ENCODE data around the gene MPRIP.
"Not testable (repeated sequence)": the region's sequence is repeated elsewhere in the genome, so short reads cannot be mapped to it uniquely, and the experiment has no call there.

Gene MPRIP

DNA sequence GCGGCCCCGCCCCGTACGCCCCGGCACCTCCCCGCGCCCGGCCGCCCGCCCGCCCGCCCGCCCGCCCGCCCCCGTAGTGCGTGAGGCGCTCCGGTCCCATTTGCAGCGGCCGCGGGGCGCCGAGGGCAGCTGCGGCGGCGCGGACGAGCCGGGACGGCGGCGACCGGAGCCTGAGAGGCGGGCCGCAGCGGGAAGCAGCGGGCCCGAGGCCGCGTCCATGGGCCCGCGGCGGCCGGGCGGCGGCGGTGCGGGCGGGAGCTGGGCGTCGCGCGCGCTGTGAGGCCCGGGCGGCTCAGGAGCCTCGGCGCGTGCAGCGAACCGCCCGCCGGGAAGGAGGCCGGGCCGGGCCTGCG, at the start of gene MPRIP:
Gene MPRIP (plus strand): TSS at position 74 of the 353 bp plus-strand sequence. CDS start 392 bp downstream, outside the sequence.
- DNase-seq = no peak

GRCh38 chr17:16994631-16995030, 47.6 kb upstream of the MPRIP start:
- no peak for DNase-seq

DNA sequence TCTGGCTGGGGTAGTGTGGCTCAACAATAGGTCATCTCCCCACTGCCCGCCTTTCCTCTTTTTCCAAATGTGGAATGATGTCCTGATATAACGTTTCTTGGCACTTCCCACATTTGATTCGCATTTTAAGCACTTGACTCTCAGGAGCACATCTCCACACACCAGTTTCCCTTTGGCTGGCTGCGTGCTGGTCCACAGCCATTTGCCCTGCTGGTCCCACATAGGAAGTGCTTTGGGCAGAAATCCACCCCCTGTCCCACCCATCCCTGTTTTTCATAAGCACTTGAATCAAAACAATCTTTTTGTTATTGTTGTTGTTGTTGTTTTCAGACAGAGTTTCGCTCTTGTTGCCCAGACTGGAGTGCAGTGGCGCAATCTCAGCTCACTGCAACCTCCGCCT, 46.3 kb upstream of the MPRIP start:
- DNase-seq = no peak

DNA sequence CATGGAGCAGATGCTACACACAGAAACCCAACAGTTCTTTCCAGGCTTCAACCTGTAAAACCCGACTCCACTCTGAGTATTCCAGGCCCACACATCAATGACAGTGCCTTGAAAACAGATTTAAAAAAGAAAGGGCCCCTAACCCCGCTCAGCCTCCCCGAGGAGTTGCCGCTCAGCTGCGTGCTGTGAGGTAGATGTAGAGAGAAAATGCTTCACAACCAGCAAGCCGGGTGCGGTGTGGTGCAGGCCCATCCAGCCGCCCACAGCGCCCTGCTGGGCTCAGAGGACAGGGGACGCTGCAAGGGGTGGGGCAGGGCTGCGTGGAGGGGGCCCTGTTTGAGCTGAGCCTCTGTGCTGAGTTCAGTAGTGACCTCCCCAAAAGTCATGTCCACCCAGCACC, 45.5 kb upstream of the MPRIP start:
- DNase-seq = not testable (repeated sequence)

DNA sequence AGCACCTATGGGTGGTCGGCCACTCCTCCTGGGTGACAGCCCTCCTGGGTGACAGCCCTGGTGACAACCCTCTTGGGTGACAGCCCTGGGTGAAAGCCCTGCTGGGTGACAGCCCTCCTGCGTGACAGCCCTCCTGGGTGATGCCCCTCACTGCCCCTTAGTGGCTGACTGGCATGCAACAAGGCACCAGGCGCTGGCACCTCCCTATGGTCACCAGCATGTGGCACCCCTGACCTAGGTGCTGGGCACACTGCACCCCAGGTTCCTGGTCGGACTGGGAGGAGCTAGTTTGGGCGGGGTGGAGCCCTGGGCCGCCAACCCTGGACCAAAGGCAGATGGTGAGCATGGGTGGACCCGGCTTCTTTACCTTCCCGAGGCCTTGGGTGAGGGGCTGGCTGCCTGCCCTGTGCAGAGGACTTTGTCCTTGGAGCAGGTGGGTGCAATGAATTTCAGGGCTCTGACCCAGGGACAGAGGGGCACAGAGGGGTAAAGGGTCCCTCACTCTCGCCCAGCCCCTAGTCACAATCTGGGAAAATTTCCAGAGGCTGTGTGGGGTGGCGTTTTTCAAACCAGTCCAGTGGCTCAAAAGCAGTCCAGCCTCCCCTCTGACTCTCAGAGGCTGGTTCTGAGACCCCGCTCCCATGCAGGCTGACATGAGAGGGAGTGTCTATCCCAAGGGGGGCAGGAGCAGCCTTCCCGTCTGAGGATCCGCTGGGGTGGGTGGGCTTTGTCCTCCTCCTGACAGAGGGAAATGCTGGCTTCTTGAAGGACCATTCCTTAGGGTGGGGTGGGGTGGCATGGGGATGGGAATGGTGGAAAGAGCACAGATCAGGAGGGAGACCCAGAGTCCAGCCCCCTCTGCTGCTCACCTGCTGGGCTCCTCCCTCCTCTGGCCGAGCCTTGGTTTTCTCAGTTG, 44.5 kb upstream of the MPRIP start:
- DNase-seq = no peak

GRCh38 chr17:16999931-17000625, 42.2 kb upstream of the MPRIP start:
- no peak for DNase-seq

DNA sequence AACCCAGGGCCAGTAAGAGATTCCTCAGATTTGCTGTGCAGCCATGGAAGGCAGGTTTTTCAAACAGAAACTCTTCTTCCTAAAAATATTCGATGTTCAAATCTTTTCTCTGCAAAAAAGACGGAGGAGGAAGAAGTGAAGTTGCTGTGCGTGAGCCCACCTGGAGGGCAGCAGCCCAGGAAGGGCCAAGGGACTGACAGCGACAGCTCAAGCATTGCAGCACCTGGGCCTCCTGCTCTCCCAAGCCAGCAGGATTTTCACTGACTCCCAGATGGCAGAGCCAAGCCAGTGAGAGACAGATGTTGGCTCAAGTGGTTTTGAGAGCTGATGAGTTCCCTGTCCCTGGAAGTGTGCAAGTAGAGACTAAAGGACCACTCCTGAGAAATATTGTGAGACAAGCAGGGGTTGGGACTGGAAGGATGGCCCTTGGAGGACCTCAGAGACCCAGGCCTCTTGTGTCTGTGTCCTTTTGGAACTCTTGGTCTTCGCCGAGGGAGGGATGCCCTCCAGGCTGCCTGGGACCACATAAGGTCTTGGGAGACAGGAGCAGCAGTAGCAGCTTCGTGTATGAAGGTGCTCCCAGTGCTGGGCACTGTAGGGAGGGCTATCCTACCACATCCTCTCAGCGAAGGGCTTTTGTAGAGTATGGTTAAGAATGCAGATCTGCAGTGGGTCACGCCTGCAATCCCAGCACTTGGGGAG, 41.0 kb upstream of the MPRIP start:
- DNase-seq = no peak

GRCh38 chr17:17001874-17002520, 40.3 kb upstream of the MPRIP start:
- DNase-seq = peak; percentile 57

GRCh38 chr17:17002731-17003715, 39.2 kb upstream of the MPRIP start:
- DNase-seq = not testable (repeated sequence)

- DNase-seq = no peak
These were observed 37.8 kb upstream of the MPRIP start for GRCh38 chr17:17004251-17004996.

DNA sequence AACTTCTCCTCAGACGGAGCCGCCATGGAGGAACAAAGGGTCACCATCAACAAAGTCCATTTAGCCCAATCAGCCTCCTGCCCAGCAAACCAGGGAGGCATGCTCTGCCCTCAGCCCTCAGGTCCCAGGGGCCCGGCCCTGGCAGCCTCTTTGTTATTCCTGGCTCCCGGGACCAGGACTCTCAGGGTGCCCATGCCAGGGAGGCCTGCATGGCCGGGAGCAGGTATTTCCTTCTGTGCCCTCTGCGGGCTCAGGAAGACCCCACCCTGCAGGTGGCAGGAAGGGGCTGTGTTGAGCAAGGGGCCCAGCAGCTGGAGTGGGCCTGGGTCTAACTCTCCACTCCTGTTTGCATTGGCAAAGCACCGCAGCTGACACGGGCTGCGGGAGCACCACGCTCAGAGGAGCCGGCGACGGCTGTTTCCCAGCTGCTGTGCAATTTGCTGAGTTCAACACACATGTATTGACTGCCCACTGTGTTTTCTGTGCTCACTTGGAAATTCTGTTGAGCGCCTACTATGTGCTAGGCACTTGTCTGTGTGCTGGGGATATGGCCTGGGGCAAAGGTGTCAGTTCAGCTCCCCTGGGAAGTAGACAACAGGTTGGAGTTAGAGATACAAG, 37.2 kb upstream of the MPRIP start:
- not testable (repeated sequence) for DNase-seq

GRCh38 chr17:17007891-17008290, 34.4 kb upstream of the MPRIP start:
- DNase-seq = not testable (repeated sequence)

- not testable (repeated sequence) for DNase-seq
These were observed 33.4 kb upstream of the MPRIP start for GRCh38 chr17:17008621-17009397.

DNA sequence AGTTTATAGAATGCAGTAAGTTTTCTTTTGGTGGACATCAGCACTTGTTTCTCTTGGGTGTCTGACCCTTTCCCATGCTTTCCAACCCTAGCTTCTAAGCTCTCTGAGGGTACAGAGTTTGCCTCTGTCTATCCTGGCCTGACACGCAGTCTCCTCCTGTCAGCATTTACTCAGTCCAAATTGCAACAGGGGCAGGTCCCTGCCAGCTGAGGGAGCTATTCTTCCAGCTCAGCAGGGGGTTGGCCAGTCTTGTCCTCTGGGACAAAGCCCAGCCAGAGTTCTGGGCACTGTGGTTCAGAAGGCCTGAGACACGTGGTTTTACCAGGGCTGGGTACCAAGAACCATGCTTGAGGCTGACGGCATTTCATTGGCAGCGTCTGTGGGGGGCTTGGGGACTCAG, 32.3 kb upstream of the MPRIP start:
- not testable (repeated sequence) for DNase-seq

GRCh38 chr17:17010545-17011034, 31.7 kb upstream of the MPRIP start:
- not testable (repeated sequence) for DNase-seq

DNA sequence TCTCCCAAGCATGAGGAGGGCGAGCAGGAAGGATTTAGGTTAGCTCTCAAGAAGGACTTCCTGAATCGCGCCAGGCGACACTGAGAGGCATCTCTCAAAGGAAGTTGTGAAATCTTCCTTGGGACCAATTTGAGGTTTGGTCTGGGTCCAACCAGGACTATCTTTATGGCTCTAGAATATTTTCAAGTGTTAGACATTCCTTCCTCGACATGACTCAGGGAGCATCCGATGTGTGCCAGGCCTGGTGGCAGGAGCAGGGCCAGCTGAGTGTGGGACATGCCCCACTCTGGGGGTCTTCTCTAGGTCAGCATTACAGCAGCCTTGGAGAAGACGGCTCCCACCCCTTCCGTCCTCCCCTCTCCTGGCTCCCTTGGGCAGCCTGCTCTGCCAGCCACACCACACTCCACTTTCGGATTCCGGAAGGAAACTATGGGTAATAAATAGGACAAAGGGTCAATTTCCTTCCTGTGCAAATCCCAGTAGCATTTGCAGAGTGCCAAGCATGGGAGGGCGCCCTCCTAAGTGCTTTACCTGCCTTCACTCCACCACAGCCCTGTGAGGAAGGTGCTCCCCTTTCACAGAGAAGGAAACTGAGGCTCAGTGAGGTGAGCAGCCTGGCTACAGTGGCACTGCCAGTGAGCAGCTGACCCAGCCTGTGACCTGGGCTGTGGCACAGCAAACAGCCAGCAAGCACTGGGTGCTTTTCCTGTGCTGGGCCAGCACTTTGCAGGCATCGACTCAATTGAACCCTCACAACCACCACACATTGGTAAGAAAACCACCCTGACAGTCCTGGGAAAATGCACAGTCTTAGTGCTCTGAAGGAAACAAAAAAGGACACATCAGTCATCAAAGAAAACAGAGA, 31.0 kb upstream of the MPRIP start:
- not testable (repeated sequence) for DNase-seq

GRCh38 chr17:17013828-17014747, 28.2 kb upstream of the MPRIP start:
- DNase-seq = not testable (repeated sequence)

Measured in NCI-H1694 treated with DMSO at 0.1 percent for 48 hours (cell line).